ENCODE data around the gene VMP1. TPM values are rescaled to one million over a fixed set of nuclear protein-coding genes. Genes with fewer than 3 reads are reported as not detected.

Gene VMP1
- polyA plus RNA-seq, 2 of the 4 experiments (the other 2 are of a cell fraction) = 395 to 726 TPM

GRCh38 chr17:59853168-59853918 is 145.9 kb downstream of the VMP1 start (continued):
- TF ChIP-seq, protein P1, sequence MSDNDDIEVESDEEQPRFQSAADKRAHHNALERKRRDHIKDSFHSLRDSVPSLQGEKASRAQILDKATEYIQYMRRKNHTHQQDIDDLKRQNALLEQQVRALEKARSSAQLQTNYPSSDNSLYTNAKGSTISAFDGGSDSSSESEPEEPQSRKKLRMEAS (IDR thresholded peaks at IDR 0.05) = peak; percentile 97
- TF ChIP-seq, protein P2, sequence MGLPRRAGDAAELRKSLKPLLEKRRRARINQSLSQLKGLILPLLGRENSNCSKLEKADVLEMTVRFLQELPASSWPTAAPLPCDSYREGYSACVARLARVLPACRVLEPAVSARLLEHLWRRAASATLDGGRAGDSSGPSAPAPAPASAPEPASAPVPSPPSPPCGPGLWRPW (IDR thresholded peaks at IDR 0.05) = 0 out of 2 replicates have a peak, but pooled peaks have one; percentile 11
- TF ChIP-seq HDAC2 (IDR thresholded peaks at IDR 0.05) (no peak), CHD4 (IDR thresholded peaks at IDR 0.05; ENCODE audit: borderline replicate concordance) (0 out of 2 replicates have a peak, but pooled peaks have one; percentile 68), REST (IDR thresholded peaks at IDR 0.05) (no peak), CEBPB (IDR thresholded peaks at IDR 0.05) (peak; percentile 11 to 81; a peak in 3 of 4 replicates), KDM1A (IDR thresholded peaks at IDR 0.05; ENCODE audit: low read depth) (no peak), PHF8 (IDR thresholded peaks at IDR 0.05; ENCODE audit: borderline replicate concordance, low read depth) (no peak), BHLHE40 (IDR thresholded peaks at IDR 0.05; ENCODE audit: low read depth, low read length) (no peak), NPAS2 (CRISPR knock-in tag; IDR thresholded peaks at IDR 0.05; ENCODE audit: borderline replicate concordance) (peak; percentile 80), HEYL (CRISPR knock-in tag; IDR thresholded peaks at IDR 0.05) (peak; percentile 96), RFX5 (IDR thresholded peaks at IDR 0.05) (peak; percentile 40; the same call in 1 of the 2 replicates), ZC3H11A (IDR thresholded peaks at IDR 0.05) (no peak), ATOH8 (CRISPR knock-in tag; IDR thresholded peaks at IDR 0.05; ENCODE audit: low read depth) (peak; percentile 99), JUNB (IDR thresholded peaks at IDR 0.05) (peak; percentile 92), FOSB (CRISPR knock-in tag; IDR thresholded peaks at IDR 0.05) (peak; percentile 89), POLR2A (IDR thresholded peaks at IDR 0.05; ENCODE audit: low read length) (no peak), FOXS1 (CRISPR knock-in tag; IDR thresholded peaks at IDR 0.05) (peak; percentile 99), JUN (IDR thresholded peaks at IDR 0.05) (peak; percentile 98), ESRRA (IDR thresholded peaks at IDR 0.05; ENCODE audit: borderline replicate concordance, low read length) (no peak; the same call in 1 of the 2 replicates), HOXB13 (CRISPR knock-in tag; IDR thresholded peaks at IDR 0.05; ENCODE audit: low read depth) (peak; percentile 100), HOXA7 (CRISPR knock-in tag; IDR thresholded peaks at IDR 0.05) (peak; percentile 96), SMC3 (IDR thresholded peaks at IDR 0.05) (peak; percentile 78), RAD21 (conservative IDR thresholded peaks at IDR 0.05 in 1 of 2, IDR thresholded peaks at IDR 0.05 in 1 of 2) (peak; percentile 64 to 71), BCL3 (IDR thresholded peaks at IDR 0.05) (peak; percentile 94), TFCP2L1 (CRISPR knock-in tag; IDR thresholded peaks at IDR 0.05) (peak; percentile 98), EP300 (IDR thresholded peaks at IDR 0.05) (peak; percentile 95 to 97), ZSCAN20 (CRISPR knock-in tag; IDR thresholded peaks at IDR 0.05) (peak; percentile 98), EHMT2 (IDR thresholded peaks at IDR 0.05; ENCODE audit: low read depth) (no peak), KDM5A (IDR thresholded peaks at IDR 0.05) (no peak), TP53 (CRISPR knock-in tag; IDR thresholded peaks at IDR 0.05) (peak; percentile 50)
- TF ChIP-seq, protein P3, sequence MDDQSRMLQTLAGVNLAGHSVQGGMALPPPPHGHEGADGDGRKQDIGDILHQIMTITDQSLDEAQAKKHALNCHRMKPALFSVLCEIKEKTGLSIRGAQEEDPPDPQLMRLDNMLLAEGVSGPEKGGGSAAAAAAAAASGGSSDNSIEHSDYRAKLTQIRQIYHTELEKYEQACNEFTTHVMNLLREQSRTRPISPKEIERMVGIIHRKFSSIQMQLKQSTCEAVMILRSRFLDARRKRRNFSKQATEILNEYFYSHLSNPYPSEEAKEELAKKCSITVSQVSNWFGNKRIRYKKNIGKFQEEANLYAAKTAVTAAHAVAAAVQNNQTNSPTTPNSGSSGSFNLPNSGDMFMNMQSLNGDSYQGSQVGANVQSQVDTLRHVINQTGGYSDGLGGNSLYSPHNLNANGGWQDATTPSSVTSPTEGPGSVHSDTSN (IDR thresholded peaks at IDR 0.05) = peak; percentile 75
